GM20000 (cell line): ENCODE results near the gene CDK11A.
"Not testable (repeated sequence)": the region's sequence is repeated elsewhere in the genome, so short reads cannot be mapped to it uniquely, and the experiment has no call there.

Experiments
- DNase-seq: peaks from one replicate; pipeline ENCODE4 v3.0.0; 2012; ENCODE audit warnings: low spot score
- CTCF ChIP-seq: IDR thresholded peaks from 2 replicates; pipeline ENCODE4 v1.5.1; 2012; ENCODE audit warnings: mild to moderate bottlenecking, control low read depth; ENCODE audit errors: extremely low read depth, missing control alignments

Gene CDK11A

GRCh38 chr1:1732381-1732780 is 8.2 kb upstream of the CDK11A start:
- DNase-seq = no peak

GRCh38 chr1:1730870-1731269 is 6.7 kb upstream of the CDK11A start:
- no peak for DNase-seq
- TF ChIP-seq CTCF = no peak

More at GRCh38 chr1:1732381-1732780, 8.2 kb upstream of the CDK11A start:
- TF ChIP-seq CTCF = no peak

- DNase-seq = not testable (repeated sequence)
Measured at GRCh38 chr1:1730230-1730629, 6.1 kb upstream of the CDK11A start.

- DNase-seq = not testable (repeated sequence)
Measured at GRCh38 chr1:1729116-1729816, 5.1 kb upstream of the CDK11A start.

GRCh38 chr1:1728308-1729005 is 4.3 kb upstream of the CDK11A start:
- not testable (repeated sequence) for DNase-seq

GRCh38 chr1:1727131-1727651 is 3.0 kb upstream of the CDK11A start:
- DNase-seq = not testable (repeated sequence)

GRCh38 chr1:1726088-1726487 is 1.9 kb upstream of the CDK11A start:
- not testable (repeated sequence) for DNase-seq

- no peak for DNase-seq
- no peak for TF ChIP-seq CTCF
Measured at GRCh38 chr1:1721201-1721600, 3.0 kb downstream of the CDK11A start.

GRCh38 chr1:1715109-1715883 is 8.9 kb downstream of the CDK11A start:
- not testable (repeated sequence) for DNase-seq

GRCh38 chr1:1707897-1708296 is 16.3 kb downstream of the CDK11A start:
- DNase-seq = not testable (repeated sequence)

GRCh38 chr1:1707241-1707640 is 16.9 kb downstream of the CDK11A start:
- not testable (repeated sequence) for DNase-seq

- not testable (repeated sequence) for DNase-seq
Measured at GRCh38 chr1:1705623-1706022, 18.5 kb downstream of the CDK11A start.

GRCh38 chr1:1704284-1704957 is 19.7 kb downstream of the CDK11A start:
- DNase-seq = not testable (repeated sequence)
